Calu3 (cell line): ENCODE data around the gene MRPL21. TPM values are rescaled to one million over a fixed set of nuclear protein-coding genes. Genes with fewer than 3 reads are reported as not detected.

Source experiments
- BruUV-seq: library from RNA; stranded (reverse); fragments of 400-500 nt; replicated peaks from 2 replicates; lab custom pipeline; 2021; lab: Mats Ljungman, UMichigan
- CTCF ChIA-PET: fragments of 300-600 bp; sonication (Branson Sonifier 250); formaldehyde crosslinking; loops from one replicate; lab custom pipeline; 2022; ENCODE audit warnings: antibody characterized with exemption; lab: Charles Lee
- DNase-seq: peaks from one replicate; pipeline ENCODE4 v3.0.0; 2022
- H3K27ac Mint-ChIP-seq: one replicate; pipeline ENCODE4 v1.8.0; 2022; ENCODE audit warnings: mixed read lengths; ENCODE audit not compliant: unreplicated experiment
- H3K27me3 Mint-ChIP-seq: one replicate; pipeline ENCODE4 v1.8.0; 2022; ENCODE audit warnings: mixed read lengths; ENCODE audit not compliant: unreplicated experiment
- H3K36me3 Mint-ChIP-seq: one replicate; pipeline ENCODE4 v1.8.0; 2022; ENCODE audit warnings: mild to moderate bottlenecking, moderate library complexity, mixed read lengths; ENCODE audit not compliant: insufficient read depth, unreplicated experiment
- H3K4me1 Mint-ChIP-seq: one replicate; pipeline ENCODE4 v1.8.0; 2022; ENCODE audit warnings: mild to moderate bottlenecking, low read depth, mixed read lengths; ENCODE audit not compliant: unreplicated experiment
- H3K4me3 Mint-ChIP-seq: one replicate; pipeline ENCODE4 v1.8.0; 2022; ENCODE audit warnings: mild to moderate bottlenecking, low read depth, moderate library complexity, mixed read lengths; ENCODE audit not compliant: unreplicated experiment
- H3K9me3 Mint-ChIP-seq: one replicate; pipeline ENCODE4 v1.8.0; 2022; ENCODE audit warnings: low read depth, mixed read lengths; ENCODE audit not compliant: unreplicated experiment
- intact Hi-C: fragments of 100-400 bp; cut with micrococcal nuclease; formaldehyde crosslinking; loops from one replicate; pipeline ENCODE4 v1.10.0; 2022; ENCODE audit not compliant: unreplicated experiment
- total RNA-seq: library from RNA; stranded (reverse); gene quantifications from 2 replicates; pipeline ENCODE4 v1.2.3, GENCODE V29; 2022
- TF ChIP-seq, protein P1 (sequence below): fragments of 200-600 bp; IDR thresholded peaks from one replicate; pipeline ENCODE4 v1.8.0; 2022; ENCODE audit warnings: antibody characterized with exemption; ENCODE audit not compliant: unreplicated experiment

MRPL21 gene
- total RNA-seq, 1 experiment from 2014 or later = 79.7 TPM

DNA sequence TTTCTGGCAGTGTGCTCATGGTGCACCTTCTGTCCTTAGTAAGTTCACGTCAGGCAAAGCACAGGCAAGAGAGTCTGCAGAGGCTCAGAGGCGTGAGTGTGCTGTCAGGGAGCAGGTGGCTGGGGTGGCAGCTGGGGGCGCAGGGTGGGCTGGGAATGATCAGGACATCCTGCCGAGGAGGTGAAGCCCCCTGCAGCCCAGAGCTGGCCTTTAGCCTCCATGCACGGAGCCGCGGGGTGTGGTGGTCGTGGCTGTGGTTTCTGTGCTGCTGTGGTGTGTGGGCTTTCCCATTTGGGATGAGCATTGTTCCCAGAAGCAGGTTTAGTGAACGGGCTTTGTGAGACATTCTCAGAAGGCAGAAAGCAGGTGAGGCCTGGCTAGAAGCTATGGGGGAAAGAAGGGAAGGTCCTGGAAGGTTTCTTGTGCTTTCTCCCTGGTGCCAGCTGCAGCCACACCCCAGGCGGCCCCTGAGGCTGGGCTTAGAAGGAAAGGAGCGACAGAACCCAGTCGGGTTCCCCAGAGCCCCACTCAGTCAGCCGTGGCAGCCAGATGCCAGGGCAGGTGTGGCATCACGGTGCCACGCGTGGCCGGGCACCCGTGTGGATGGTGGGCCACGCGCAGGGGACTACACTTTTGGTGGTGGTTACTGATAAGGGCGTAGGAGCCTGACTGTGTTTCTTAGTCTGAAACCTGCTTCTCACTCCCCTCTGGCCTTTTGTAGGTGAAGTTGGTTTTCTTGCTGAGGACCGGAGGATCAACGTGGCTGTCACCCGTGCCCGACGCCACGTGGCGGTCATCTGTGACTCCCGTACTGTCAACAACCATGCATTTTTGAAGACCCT lies 32.1 kb upstream of the MRPL21 start:
- no peaks in the 10 kb centered on the region for H3K9me3 Mint-ChIP-seq
- DNase-seq = no peak
- peaks cover 14% of the 10 kb centered on the region for H3K36me3 Mint-ChIP-seq
- intact Hi-C loops = no loop called here
- no peaks in the 10 kb centered on the region for H3K27me3 Mint-ChIP-seq
- H3K27ac Mint-ChIP-seq = no peak overlapping the region
- TF ChIP-seq, protein P1, sequence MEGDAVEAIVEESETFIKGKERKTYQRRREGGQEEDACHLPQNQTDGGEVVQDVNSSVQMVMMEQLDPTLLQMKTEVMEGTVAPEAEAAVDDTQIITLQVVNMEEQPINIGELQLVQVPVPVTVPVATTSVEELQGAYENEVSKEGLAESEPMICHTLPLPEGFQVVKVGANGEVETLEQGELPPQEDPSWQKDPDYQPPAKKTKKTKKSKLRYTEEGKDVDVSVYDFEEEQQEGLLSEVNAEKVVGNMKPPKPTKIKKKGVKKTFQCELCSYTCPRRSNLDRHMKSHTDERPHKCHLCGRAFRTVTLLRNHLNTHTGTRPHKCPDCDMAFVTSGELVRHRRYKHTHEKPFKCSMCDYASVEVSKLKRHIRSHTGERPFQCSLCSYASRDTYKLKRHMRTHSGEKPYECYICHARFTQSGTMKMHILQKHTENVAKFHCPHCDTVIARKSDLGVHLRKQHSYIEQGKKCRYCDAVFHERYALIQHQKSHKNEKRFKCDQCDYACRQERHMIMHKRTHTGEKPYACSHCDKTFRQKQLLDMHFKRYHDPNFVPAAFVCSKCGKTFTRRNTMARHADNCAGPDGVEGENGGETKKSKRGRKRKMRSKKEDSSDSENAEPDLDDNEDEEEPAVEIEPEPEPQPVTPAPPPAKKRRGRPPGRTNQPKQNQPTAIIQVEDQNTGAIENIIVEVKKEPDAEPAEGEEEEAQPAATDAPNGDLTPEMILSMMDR = no peak
- CTCF ChIA-PET = interaction anchor here (0.6 kb wide), 1 partner anchor 308 kb away, joined by 9 read pairs; no protein-coding TSS in a partner anchor
- H3K4me1 Mint-ChIP-seq = no peaks in the 10 kb centered on the region
- BruUV-seq = no TSS peak
- no peak overlapping the region for H3K4me3 Mint-ChIP-seq

DNA sequence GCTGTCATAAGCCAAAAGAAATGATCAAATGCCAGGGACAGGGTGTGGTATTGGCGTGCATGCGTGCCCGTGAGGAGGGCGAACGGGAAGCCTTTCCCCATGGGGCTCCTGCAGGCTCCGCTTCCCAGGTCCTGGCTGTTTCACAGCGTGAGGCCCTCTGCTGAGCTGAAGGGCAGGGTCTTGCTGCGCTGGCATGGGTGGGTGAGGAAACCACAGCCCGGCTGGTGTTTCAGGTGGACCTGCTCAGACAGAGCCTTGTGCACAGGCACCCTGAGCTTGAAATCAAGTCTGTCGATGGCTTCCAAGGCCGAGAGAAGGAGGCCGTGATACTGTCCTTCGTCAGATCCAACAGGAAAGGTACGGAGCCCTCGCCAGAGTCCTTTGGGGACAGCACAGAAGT lies 31.4 kb upstream of the MRPL21 start:
- no TSS peak for BruUV-seq
- CTCF ChIA-PET = interaction anchor here (0.6 kb wide), 1 partner anchor 308 kb away, joined by 9 read pairs; no protein-coding TSS in a partner anchor
- no peak for DNase-seq
- Mint-ChIP-seq H3K36me3 (peaks cover 14% of the 10 kb centered on the region), H3K4me3 (no peak overlapping the region), H3K27ac (no peak overlapping the region), H3K9me3 (no peaks in the 10 kb centered on the region), H3K27me3 (no peaks in the 10 kb centered on the region), H3K4me1 (no peaks in the 10 kb centered on the region)
- TF ChIP-seq, protein P1 = no peak
- intact Hi-C loops = no loop called here

DNA sequence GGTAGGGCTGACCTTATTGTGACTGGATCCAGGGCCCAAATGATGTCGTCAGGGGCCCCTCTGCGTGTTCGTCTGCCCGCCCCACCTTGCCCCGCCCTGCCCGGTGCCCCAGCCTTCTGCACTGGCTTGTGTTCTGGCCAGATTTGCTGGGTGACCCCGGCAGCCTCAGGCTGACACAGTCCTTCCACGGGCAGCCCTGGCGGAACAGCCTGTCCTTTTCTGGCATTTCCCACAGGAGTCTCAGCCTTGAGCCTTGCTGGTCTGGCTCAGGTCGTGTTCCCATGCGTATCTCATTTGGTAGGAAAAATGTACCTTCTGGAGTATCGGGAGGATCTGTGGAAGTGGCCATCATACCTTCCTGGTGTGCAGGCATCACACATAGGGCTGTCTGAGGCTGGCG lies 31.0 kb upstream of the MRPL21 start:
- Mint-ChIP-seq H3K36me3 (peaks cover 14% of the 10 kb centered on the region), H3K4me3 (no peak overlapping the region), H3K27ac (no peak overlapping the region), H3K27me3 (no peaks in the 10 kb centered on the region), H3K9me3 (no peaks in the 10 kb centered on the region), H3K4me1 (no peaks in the 10 kb centered on the region)
- TF ChIP-seq, protein P1 = no peak
- no TSS peak for BruUV-seq
- CTCF ChIA-PET = interaction anchor here (0.6 kb wide), 1 partner anchor 309 kb away, joined by 9 read pairs; no protein-coding TSS in a partner anchor
- DNase-seq = no peak
- intact Hi-C loops = no loop called here

DNA sequence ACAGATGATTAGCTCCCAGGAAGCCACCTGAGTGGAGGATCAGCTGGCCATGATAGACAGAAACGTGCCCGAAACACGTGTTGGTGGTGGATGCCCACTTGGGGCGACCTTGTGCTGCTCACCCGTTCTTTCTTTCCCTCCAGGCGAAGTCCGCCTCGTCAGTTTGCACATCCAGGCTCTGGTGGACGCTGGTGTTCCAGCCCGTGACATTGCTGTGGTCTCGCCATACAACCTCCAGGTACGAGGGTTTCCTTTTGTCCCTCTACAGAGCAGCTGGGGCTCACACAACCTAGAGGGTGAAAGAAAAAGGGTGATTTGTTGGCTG lies 30.7 kb upstream of the MRPL21 start:
- Mint-ChIP-seq H3K27ac (no peak overlapping the region), H3K4me3 (no peak overlapping the region), H3K27me3 (no peaks in the 10 kb centered on the region), H3K36me3 (peaks cover 14% of the 10 kb centered on the region), H3K4me1 (no peaks in the 10 kb centered on the region), H3K9me3 (no peaks in the 10 kb centered on the region)
- TF ChIP-seq, protein P1 = no peak
- CTCF ChIA-PET = no interaction called here
- BruUV-seq = no TSS peak
- intact Hi-C loops = no loop called here
- no peak for DNase-seq
